Stimulated activated CD4-positive, alpha-beta T cell treated with anti-CD3 and anti-CD28 coated beads, Interleukin-2, amount 100 ng/mL, for 4 hours (primary cell): Measurements from ENCODE around the gene POLA1.
"Not testable (repeated sequence)": the region's sequence is repeated elsewhere in the genome, so short reads cannot be mapped to it uniquely, and the experiment has no call there.

ENCODE experiments used
- DNase-seq: peaks from one replicate; pipeline ENCODE4 v3.0.0-alpha.2; 2020; ENCODE audit warnings: low read depth

Gene POLA1, protein sequence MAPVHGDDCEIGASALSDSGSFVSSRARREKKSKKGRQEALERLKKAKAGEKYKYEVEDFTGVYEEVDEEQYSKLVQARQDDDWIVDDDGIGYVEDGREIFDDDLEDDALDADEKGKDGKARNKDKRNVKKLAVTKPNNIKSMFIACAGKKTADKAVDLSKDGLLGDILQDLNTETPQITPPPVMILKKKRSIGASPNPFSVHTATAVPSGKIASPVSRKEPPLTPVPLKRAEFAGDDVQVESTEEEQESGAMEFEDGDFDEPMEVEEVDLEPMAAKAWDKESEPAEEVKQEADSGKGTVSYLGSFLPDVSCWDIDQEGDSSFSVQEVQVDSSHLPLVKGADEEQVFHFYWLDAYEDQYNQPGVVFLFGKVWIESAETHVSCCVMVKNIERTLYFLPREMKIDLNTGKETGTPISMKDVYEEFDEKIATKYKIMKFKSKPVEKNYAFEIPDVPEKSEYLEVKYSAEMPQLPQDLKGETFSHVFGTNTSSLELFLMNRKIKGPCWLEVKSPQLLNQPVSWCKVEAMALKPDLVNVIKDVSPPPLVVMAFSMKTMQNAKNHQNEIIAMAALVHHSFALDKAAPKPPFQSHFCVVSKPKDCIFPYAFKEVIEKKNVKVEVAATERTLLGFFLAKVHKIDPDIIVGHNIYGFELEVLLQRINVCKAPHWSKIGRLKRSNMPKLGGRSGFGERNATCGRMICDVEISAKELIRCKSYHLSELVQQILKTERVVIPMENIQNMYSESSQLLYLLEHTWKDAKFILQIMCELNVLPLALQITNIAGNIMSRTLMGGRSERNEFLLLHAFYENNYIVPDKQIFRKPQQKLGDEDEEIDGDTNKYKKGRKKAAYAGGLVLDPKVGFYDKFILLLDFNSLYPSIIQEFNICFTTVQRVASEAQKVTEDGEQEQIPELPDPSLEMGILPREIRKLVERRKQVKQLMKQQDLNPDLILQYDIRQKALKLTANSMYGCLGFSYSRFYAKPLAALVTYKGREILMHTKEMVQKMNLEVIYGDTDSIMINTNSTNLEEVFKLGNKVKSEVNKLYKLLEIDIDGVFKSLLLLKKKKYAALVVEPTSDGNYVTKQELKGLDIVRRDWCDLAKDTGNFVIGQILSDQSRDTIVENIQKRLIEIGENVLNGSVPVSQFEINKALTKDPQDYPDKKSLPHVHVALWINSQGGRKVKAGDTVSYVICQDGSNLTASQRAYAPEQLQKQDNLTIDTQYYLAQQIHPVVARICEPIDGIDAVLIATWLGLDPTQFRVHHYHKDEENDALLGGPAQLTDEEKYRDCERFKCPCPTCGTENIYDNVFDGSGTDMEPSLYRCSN (N-terminal part only)

DNA sequence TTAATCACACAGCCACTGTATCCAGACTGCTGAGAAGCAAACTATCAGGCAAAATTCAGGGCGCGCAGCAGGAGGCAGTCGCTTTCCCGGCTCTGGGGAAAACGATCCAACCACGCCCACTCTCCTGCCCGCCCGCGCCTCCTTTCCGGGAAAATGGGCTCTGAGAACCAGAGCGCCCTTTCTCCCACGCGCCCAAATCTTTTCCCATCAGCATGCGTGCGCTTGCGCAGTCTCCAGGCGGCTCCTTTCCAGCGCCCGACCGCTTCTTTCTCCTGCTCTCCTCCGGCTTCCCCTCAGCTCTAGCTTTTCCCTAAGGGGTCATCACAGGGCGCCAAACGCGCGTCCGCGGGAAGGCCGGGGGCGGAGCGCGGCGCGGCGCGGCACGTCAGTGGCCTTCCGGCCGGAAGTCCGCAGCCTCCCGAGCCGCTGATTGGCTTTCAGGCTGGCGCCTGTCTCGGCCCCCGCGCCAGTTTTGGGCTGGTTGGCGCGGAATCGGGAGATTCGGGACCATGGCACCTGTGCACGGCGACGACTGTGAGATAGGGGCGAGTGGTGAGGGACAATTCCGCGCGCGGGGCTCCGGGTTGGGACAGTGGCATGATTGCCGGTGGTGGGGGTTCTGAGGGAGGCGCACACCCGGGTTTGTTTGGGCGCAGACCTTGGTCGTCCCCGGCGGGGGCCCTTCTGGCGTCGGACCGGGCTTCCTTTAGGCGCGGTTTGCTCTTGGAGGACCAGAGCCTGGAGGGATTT is at the start of gene POLA1:
POLA1 (plus strand) TSS at position 466 of the 750 bp plus-strand sequence; CDS start at position 510, 44 bp downstream.
- DNase-seq, result peak; percentile 35

DNA sequence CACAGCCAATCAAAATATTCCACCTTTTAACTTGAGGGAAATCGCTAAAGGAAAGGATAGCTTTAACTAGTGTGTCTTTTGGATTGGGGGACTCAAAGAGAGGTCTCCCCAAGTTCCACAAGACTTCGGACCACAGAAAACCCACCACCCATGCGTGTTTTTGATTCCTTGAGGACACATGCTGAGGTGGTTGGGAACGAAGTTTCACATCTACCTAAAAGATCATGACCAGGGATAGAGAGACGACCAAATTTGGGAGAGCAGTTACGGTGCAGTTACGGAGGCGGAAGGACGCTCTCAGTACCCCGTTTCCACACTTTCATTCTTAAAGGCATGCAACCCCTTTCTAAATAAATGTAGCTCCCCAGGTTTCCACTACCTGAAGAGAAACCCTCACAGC is 47.7 kb upstream of the POLA1 start:
- DNase-seq, result no peak

DNA sequence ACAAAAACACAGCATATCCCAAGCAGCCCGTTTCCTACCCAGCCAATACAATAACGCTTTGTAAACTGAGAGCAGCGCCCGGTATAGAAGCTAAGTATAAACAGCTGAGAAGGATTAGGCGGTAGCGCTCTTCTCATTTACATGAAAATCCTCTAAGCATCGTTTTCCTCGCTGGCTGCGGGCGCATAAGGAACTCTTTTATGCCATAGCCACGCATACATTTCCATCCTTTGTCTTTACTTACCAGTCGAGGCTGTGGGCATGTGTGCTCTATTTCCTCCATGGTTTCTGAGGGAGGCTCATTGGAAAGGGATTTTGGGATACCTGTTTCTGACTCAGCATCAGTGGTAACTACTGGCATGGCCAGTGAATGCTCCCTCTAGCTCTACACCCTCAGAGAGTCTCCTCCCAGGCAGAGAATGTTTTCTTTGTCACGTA is 47.0 kb upstream of the POLA1 start:
- DNase-seq, result no peak

DNA sequence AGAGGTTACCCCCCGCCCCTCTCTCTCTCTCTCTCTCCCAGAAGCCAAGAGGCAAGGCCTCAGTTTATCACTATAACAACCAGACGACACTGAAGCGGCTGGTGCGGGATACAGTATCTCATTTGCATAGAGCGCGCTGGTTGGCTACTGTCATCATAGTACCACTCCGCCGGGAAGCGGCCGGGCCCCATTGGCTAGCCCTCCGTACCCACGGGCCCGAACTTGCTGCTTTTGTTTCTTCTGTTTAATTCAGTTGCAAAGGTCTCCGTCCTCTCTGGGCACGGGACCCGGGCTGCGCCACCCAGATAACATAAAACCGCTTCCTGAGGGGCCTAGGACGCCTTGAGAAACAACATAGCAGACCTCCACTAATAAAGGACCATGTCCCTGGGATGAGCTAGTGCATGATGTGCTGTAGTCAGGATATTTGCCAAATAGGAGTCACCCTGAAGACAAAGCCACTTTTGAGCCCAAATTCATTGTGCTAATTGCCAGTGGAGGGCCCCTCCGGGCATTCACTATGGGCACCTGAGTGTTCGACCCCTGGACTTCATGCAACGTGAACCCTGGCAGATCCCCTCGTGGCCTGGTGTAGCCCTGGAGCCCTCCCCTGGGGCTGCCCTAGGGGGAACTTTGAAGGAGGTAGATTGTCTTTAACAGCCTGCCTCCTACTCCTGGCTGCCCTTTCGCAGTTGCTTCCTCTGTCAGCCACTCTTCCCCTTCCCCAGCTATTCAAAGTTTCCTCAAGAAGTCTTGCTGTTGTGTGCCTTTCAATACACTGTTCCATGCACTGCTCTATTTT is 46.3 kb upstream of the POLA1 start, which contains the start of gene PCYT1B:
PCYT1B (minus strand) TSS at position 91 of the 802 bp plus-strand sequence. CDS start 242 bp downstream, outside the sequence.
- peak; percentile 27 for DNase-seq

DNA sequence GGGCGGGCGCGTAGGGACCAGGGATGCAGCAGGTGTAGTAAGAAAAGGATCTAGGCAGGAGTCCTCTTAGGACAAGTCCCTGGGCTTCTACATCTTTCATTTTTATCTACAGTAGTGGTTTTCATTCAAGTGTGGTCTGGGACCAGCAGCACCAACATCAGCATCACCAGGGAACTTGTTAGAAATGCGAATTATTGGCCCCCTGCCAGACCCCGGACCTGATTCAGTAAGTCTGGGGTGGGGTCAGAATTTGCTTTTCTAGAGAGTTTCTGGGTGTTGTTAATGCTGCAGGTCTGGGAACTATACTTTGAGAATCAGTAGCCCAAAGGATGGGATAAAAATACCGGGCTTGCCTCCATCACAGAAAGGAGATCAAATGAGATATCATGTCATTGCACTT is 45.2 kb upstream of the POLA1 start:
- DNase-seq, result no peak

DNA sequence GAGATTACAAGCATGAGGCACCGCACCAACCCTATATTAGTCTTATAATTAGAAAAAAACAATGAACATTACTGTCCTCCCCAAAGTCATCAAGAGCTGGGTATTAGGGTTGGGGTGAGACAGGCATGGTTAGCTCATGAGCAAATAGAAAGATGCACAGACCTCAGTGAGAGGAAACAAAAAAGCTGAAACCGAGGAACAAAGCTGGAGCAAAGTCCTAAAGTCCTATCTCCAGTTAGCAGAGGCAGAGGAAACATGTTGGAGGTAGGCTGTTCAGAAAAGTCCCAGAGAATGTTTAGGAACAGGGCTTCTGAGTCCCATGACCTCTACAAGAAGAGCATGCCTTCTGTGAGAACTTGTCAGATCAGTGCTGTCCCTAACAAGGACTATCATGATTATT is 41.9 kb upstream of the POLA1 start:
- DNase-seq, result no peak

DNA sequence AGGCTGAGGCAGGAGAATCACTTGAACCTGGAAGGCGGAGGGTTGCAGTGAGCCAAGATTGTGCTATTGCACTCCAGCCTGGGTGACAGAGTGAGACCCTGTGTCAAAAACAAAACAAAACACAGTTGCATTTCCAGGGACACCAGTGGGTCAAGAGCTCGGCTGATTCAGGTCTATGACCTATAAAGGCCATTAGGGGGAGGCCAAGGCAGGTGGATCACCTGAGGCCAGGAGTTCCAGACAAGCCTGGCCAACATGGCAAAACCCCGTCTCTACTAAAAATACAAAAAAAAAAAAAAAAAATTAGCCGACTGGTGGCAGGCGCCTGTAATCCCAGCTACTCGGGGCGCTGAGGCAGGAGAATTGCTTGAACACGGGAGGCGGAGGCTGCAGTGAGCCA is 38.0 kb upstream of the POLA1 start:
- DNase-seq, result not testable (repeated sequence)

DNA sequence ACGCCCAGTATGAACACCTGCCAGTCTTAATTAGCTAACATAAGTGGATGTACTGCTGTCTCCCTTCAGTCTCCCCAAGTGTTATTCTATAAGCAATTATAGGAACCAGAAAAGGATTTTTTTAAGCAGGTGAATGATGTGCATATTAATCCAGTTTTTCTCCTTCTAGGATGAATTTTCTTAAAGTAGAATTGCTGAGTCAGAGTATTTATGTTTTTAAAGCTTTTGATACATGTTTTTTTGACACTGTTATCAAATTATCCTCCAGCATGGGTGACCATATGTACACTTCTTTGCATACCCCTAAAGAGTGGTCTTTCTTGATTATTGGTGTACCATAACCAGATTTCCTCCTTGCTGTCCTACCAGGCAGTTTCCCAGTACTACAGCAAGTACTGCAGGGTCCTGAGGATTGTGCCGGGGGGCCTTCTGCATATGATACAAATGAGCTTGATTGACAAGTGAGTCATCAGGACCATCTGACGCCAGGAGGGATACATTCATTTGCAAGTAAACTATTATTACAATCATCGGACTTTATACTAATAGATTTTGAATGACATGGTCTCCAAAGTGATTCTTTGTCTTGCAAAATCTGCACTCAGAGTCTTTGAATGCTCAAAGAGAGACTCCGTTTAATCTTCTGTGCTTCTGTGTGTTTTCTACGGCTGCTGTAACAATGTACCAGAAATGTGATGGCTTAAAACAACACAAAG is 35.9 kb upstream of the POLA1 start:
- no peak for DNase-seq

DNA sequence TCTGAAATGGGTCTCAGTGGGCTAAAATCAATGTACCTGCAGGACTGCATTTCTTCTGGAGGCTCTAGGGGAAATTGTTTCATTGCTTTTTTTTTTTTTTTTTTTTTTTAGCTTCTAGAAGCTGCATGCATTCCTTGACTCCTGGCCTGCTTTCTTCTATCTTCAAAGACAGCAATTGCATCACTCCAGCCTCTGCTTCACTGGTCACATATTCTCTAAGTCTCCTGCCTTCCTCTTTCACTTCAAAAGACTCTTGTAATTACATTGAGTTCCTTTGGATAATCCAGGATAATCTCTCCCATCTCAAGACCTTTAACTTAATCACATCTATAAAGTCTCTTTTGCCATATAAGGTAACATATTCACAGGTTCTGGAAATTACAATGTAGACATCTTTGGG is 35.3 kb upstream of the POLA1 start:
- DNase-seq, result no peak

DNA sequence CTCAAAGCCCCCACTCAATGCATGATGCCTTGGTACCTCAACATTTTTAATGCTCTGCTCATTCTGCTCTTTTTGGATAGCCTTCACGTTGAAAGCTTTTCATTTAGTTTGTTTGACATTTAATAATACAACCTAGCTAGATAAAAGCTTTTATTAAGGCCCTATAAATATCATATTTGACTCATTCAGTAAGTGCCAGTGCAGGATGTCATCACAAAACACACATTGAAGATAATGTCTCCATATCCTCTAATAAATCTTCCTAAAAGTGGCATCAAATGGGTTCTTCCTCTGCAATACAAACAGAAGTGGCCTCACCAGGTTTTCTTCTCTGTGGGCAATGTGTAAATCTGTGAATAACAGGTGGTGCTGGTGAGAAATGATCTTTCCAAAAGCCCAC is 34.6 kb upstream of the POLA1 start:
- DNase-seq, result no peak

DNA sequence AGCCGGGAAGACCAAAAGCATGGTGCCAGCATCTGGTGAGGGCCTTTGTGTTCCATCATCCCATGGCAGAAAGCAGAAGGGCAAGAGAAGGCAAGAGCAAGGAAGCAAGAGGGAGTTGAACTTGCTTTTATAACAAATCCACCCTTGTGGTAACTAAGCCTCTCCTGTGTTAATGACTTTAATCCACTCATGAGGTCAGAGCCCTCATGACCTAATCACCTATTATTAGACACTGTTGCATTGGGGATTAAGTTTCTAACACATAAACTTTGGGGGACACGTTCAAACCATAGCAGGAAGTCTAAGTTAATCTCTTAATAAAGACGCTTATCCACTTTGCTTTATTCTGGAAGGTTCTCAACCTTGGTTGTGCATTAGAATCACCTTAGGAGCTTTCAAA is 34.1 kb upstream of the POLA1 start:
- no peak for DNase-seq

DNA sequence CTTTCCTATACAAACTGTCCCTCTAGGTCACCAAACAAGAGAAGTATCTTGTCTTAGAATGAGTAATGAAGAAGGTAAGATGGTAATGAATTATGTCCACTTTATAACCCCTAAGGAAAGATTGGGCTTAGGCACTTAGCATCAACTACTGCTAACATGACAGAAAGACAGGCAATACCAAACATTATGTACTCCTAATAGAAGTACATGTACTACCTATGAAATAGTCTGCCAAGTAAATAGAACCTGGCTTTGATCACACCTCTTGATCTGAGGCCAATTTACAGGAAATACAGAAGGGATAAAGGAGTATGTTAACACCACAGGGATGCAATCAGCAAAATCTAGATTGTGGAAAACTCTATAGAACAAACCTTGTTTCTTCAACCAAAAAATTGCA is 32.4 kb upstream of the POLA1 start:
- DNase-seq, result no peak

DNA sequence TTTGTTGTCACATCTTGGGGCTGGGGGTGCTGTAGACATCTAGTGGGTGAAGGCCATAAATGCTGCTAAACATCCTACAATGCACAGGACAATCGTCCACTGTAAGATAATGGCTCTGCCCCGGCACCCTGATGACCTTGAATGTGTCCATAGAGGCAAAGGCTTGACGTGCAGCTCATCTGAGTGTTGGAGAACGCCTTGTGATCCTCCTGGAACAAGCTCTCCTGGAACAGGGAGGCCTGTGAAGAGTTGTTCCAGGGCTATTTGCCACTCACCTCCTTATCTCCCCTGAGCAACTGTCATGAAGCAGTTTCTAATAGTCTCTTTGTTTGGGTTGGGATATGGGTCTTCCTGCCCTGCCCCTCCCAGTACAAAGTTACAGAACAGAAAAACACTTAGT is 31.4 kb upstream of the POLA1 start:
- DNase-seq, result no peak

DNA sequence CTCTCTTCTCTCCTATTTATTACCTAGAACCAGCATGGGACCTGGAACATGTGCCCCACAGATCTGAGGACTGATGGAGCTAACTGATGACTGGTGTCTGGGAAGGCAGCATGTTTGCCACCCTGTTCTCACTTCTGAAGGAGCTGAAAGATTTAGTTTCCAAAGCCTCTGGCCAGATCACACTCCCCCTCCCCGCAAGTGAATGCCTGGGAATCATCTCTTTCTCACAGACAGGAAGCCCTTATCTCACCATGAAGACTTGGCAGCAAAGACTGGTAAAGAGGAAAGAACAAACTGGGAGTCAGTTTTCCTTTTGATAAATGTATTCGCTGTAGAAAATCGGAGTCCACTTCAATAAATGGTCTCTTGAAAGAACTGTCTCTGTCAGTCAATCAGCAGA is 25.6 kb upstream of the POLA1 start:
- DNase-seq, result no peak

DNA sequence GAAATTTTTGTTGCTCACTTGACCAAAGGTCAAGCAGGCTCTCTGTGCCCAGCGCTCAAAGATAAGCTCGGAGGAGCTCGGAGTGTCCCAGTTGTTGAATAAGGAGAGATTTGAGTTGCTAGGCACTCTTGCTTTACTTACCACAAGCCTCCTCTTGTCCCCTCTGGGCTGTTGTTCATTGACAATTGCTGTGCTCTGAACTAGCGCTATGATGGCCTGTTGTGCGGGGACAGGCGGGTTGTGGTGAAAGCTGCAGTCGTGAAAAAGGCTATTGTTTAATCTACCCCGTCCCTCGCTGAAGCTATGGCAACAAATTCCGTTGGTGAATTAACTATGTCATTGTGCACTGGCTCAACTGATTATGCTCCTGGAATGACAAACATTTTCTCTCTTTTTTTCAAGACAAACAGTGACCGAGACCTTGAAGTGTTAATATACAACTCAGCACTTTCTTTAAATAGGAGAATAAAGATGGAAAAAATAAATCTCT is 21.0 kb upstream of the POLA1 start:
- no peak for DNase-seq

DNA sequence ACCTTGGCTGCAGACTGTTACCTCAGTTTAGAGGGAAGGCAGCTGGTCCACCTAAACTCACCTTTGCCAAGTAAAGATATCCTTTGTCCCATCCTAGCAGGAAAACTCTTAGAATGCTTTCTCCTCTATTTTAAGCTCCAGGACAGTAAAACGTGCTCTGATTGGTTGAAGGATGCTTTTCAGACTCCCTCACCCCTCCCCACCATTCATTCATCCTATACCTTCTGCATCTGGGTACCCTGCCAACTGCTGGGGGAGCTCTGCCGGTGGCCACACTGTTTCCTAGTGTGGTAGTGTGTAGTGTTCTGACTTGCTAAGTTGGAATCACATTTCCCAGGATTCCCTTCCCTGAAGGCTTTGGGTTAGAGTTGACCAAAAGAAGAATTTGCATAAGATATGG is 20.3 kb upstream of the POLA1 start:
- no peak for DNase-seq

DNA sequence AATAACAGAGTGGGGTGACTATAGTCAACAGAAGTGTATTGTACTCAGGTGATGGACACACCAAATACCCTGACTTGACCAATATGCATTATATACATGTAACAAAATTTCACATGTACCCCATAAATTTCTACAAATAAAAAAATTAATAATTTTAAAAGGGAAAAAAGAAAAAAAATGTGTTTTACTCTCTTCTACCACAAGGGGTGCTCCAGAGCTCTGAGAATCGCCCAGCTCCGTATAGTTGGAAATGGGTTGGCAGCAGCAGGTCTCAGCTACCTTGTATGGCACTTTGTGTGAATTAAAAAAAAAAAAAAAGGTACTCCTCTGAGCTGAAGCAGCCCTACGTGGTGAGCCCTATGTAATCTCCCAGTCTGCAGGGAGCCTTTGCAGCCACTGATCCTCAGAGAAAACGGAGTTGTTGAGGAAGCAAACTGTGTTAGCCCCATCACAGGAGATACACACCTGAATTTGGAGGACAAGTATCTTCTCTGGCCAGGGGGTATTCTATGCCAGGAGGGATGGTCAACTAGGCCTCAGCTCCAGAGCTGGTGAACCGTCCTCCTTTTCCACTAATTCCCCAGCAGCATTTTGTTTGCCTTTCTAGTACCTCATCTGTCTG is 17.2 kb upstream of the POLA1 start:
- DNase-seq, result no peak

DNA sequence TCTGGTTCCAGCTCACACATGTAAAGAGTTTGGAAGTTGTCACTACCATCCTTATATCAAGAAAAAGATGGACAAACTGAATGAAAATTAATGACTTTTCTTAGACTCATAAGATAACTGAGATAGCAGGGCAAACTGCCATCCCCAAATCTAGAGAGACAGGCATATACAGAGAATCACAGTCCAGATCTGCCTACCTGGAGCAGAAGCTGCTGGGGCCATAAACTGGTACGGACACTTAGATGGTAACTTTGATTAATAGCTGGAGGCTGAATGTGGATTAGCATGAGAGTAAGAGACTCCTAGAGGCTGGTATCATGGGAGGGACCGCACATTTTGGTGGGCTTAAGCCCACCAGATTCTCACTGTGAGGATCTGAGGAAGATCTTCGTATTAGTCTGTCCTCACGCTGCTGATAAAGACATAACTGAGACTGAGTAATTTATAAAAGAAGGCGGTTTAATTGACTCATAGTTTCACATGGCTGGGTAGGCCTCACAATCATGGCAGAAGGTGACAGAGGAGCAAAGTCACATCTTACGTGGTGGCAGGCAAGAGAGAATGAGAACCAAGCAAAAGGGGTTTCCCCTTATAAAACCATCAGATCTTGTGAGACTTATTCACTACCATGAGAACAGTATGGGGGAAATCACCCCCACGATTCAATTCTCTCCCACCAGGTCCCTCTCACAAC is 10.8 kb upstream of the POLA1 start:
- no peak for DNase-seq

DNA sequence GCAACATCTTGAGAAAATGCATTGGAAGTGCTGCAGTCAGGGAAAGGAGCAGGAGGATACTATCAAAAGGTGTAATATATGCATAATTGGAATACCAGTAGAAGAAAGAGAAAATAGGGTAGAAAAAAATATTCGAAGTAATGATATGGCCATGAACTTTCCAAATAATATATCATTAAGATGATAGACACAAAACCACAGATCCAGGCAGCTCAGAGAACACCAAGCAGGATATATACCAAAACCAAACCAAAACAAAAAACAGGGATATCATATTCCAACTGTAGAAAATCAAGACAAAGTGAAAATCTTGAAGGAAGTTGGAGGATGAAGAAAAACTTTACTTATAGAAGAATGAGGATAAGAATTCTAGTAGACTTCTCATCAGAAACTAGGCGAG is 9.7 kb upstream of the POLA1 start:
- DNase-seq, result no peak
